K562 (cell line): ENCODE measurements around the gene HBB. TPM values are rescaled to one million over a fixed set of nuclear protein-coding genes. Genes with fewer than 3 reads are reported as not detected.

Experiments used
- BACH1 ChIP-seq: fragments of 200-800 bp; sonication (Bioruptor generic); IDR thresholded peaks from 2 replicates; pipeline ENCODE4 v1.6.1; 2016; ENCODE audit warnings: missing genetic modification characterization, missing compliant biosample characterization
- FOXK1 ChIP-seq: sonication (generic); formaldehyde crosslinking; IDR thresholded peaks from 2 replicates; pipeline ENCODE4 v1.8.0; 2022; ENCODE audit warnings: missing genetic modification reagents, mild to moderate bottlenecking, borderline replicate concordance
- GTF2A2 ChIP-seq: IDR thresholded peaks from 2 replicates; pipeline ENCODE4 v1.6.1; 2016; ENCODE audit warnings: mild to moderate bottlenecking, missing genetic modification characterization, missing compliant biosample characterization
- MLLT1 ChIP-seq, 2 experiments: fragments of 450-650 bp; IDR thresholded peaks; 2 replicates each; pipeline ENCODE4 v1.6.1; 2016
- MYC ChIP-seq, 2 experiments: fragments of 250-450 bp in 1 of 2; sonication (Bioruptor Pico) in 1 of 2; IDR thresholded peaks; 2 replicates each; pipeline versions ENCODE4 v1.5.1 to v1.6.1; 2012 to 2021; ENCODE audit warnings: low read depth in 2 of 2, borderline replicate concordance in 1 of 2, improper control_type of control experiment in 1 of 2, low read length in 1 of 2, mild to moderate bottlenecking in 1 of 2, moderate library complexity in 1 of 2
- POLR2AphosphoS5 ChIP-seq: IDR thresholded peaks from 2 replicates; pipeline ENCODE4 v1.6.1; 2011; ENCODE audit warnings: mild to moderate bottlenecking, low read depth, low read length, moderate library complexity; ENCODE audit not compliant: control insufficient read depth, insufficient read depth
- RBFOX2 ChIP-seq: fragments of 200-400 bp; formaldehyde crosslinking; IDR thresholded peaks from 2 replicates; pipeline ENCODE4 v1.6.1; 2017; ENCODE audit warnings: low read depth, mild to moderate bottlenecking, low read length, moderate library complexity
- XRCC5 ChIP-seq: fragments of 200-400 bp; formaldehyde crosslinking; IDR thresholded peaks from 2 replicates; pipeline ENCODE4 v1.6.1; 2017; ENCODE audit warnings: low read depth, mild to moderate bottlenecking, low read length
- ZNF561 ChIP-seq: fragments of 450-650 bp; formaldehyde crosslinking; conservative IDR thresholded peaks from 2 replicates; pipeline ENCODE4 v1.4.0; 2020; ENCODE audit warnings: mild to moderate bottlenecking, moderate library complexity
- ZNF77 ChIP-seq: fragments of 250-450 bp; sonication (Bioruptor Pico); IDR thresholded peaks from 2 replicates; pipeline ENCODE4 v1.5.0; 2020
- polyA plus RNA-seq, 8 experiments: library from polyadenylated mRNA; depleted of rRNA in 4 of 8; stranded (reverse) in 5 of 8; unstranded in 3 of 8; fragments of >200 nt; fragmentation: Nextera tagmentation in 2 of 8; fragmentation: Illumina TruSeq in 1 of 8; extraction: Ambion mirVana in 2 of 8; extraction: Trizol in 1 of 8; gene quantifications; 2 replicates each; pipeline versions ENCODE4 v1.2.1 to v1.2.3, GENCODE V29; 2011 to 2014; ENCODE audit warnings: inconsistent platforms in 1 of 8, missing spikeins in 1 of 8
- total RNA-seq, 7 experiments: library from RNA; depleted of rRNA in 6 of 7; stranded (reverse); fragments of >200 nt in 6 of 7; fragmentation: Illumina TruSeq in 2 of 7; extraction: Trizol in 2 of 7; gene quantifications; 2 replicates each; pipeline versions ENCODE4 v1.2.1 to v1.2.3, GENCODE V29; 2011 to 2021; ENCODE audit warnings: low replicate concordance in 1 of 7

The HBB gene
- total and polyA plus RNA-seq, 9 of the 15 experiments (the other 6 are each of a cell fraction or from before 2014, with no cell fraction given), result 0.33 to 3.4 (median 1.2) TPM; not detected in 2

DNA sequence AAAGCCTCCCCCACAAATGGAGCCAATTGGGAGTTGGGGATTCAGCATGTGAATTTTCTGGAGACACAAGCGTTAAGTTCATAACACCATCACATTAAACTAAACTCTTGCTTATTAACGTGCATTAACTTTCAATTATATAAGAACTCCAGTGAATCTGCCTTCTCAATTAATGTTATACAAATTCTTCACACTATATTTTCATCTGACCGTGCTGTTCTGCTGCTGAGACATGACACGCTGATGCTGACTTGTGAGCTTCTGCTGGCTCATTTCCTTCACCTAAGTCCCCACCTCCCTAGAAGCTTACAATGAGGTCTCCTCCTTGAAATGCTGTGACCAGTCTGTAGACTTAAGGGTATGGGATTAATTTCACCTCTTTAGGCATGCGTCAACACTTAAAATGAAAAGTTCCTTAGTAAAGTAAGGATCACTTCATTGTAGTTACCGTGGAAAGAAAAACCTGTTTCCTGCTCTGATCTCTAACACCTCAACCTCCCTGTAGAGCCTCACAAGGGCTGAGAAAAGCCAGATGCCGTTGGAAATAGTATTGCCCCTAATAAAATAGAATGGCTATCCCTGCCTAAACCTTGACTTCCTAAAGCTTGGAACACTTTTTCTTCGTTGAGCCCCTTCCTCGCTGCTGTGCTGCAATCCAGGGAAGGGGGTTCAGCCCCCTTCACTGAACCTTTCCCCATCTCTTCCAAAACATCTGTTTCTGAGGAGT, 25.5 kb upstream of the HBB start (continued):
- TF ChIP-seq MLLT1 (IDR thresholded peaks at IDR 0.05), result peak in 1 of 2 experiments; percentile 51; a peak in 3 of 4 replicates
- 0 out of 2 replicates have a peak, but pooled peaks have one; percentile 9 for TF ChIP-seq RBFOX2
- no peak for TF ChIP-seq FOXK1 (CRISPR knock-in tag)
- no peak for TF ChIP-seq XRCC5
- TF ChIP-seq MYC (IDR thresholded peaks at IDR 0.05; ENCODE audit: low read depth, low read length), result peak; percentile 34; the same call in 1 of the 2 replicates
- TF ChIP-seq MYC (CRISPR knock-in tag; IDR thresholded peaks at IDR 0.05; ENCODE audit: borderline replicate concordance, low read depth), result no peak; the same call in 1 of the 2 replicates
- TF ChIP-seq GTF2A2 (tag), result no peak
- TF ChIP-seq ZNF561, result peak; percentile 57; the same call in 1 of the 2 replicates
- 0 out of 2 replicates have a peak, but pooled peaks have one; percentile 31 for TF ChIP-seq BACH1 (tag)
- TF ChIP-seq ZNF77 (CRISPR knock-in tag), result peak; percentile 73; the same call in 1 of the 2 replicates
- TF ChIP-seq POLR2AphosphoS5, result peak; percentile 49; the same call in 1 of the 2 replicates
